Measurements from ENCODE around the gene RNF112. TPM values are rescaled to one million over a fixed set of nuclear protein-coding genes. Genes with fewer than 3 reads are reported as not detected.

RNF112 gene
- total and polyA plus RNA-seq, 2 of the 13 experiments (the other 11 are each of a cell fraction or from before 2014, with no cell fraction given): 0.05 TPM; not detected in 1

DNA sequence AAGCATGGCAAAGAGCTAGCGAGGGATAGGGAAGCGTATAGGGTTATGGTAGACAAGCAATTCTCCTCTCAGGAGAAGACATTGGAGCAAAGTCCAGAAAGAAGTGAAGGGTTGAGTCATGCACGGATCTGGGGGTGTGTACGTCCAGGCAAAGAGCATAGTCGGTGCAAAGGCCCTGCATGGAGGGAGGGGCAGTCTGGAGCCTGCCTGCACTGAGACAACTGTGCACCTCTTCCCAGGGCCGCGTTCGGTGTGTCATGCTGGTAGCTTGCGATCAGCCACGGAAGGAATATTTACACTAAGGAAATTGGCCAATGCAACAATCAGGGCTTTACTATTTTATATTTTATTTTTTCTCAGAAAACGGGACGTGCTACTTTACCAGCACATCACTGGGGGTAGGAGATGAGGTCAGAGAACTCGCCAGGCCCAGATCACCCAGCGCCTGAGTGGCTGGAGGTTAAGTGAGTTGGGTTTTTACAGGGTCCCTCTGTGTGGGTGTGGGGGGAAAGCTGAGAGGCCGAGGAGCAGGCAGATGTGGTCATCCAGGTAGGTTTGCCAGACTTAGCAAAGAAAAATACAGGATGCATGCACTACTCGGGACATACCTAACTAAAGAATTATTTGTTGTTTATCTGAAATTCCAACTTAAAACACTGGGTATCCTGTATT, 41.8 kb upstream of the RNF112 start (continued):
- TF ChIP-seq, protein P1, sequence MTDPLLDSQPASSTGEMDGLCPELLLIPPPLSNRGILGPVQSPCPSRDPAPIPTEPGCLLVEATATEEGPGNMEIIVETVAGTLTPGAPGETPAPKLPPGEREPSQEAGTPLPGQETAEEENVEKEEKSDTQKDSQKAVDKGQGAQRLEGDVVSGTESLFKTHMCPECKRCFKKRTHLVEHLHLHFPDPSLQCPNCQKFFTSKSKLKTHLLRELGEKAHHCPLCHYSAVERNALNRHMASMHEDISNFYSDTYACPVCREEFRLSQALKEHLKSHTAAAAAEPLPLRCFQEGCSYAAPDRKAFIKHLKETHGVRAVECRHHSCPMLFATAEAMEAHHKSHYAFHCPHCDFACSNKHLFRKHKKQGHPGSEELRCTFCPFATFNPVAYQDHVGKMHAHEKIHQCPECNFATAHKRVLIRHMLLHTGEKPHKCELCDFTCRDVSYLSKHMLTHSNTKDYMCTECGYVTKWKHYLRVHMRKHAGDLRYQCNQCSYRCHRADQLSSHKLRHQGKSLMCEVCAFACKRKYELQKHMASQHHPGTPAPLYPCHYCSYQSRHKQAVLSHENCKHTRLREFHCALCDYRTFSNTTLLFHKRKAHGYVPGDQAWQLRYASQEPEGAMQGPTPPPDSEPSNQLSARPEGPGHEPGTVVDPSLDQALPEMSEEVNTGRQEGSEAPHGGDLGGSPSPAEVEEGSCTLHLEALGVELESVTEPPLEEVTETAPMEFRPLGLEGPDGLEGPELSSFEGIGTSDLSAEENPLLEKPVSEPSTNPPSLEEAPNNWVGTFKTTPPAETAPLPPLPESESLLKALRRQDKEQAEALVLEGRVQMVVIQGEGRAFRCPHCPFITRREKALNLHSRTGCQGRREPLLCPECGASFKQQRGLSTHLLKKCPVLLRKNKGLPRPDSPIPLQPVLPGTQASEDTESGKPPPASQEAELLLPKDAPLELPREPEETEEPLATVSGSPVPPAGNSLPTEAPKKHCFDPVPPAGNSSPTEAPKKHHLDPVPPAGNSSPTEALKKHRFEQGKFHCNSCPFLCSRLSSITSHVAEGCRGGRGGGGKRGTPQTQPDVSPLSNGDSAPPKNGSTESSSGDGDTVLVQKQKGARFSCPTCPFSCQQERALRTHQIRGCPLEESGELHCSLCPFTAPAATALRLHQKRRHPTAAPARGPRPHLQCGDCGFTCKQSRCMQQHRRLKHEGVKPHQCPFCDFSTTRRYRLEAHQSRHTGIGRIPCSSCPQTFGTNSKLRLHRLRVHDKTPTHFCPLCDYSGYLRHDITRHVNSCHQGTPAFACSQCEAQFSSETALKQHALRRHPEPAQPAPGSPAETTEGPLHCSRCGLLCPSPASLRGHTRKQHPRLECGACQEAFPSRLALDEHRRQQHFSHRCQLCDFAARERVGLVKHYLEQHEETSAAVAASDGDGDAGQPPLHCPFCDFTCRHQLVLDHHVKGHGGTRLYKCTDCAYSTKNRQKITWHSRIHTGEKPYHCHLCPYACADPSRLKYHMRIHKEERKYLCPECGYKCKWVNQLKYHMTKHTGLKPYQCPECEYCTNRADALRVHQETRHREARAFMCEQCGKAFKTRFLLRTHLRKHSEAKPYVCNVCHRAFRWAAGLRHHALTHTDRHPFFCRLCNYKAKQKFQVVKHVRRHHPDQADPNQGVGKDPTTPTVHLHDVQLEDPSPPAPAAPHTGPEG (CRISPR knock-in tag; IDR thresholded peaks at IDR 0.05): no peak
- TF ChIP-seq ZNF75D (CRISPR knock-in tag; IDR thresholded peaks at IDR 0.05; ENCODE audit: borderline replicate concordance) (no peak), ZFX (CRISPR knock-in tag; IDR thresholded peaks at IDR 0.05; ENCODE audit: low read depth) (0 out of 2 replicates have a peak, but pooled peaks have one; percentile 19), MIER2 (CRISPR knock-in tag; IDR thresholded peaks at IDR 0.05) (no peak), ZNF598 (CRISPR knock-in tag; IDR thresholded peaks at IDR 0.05; ENCODE audit: borderline replicate concordance) (no peak), CREM (IDR thresholded peaks at IDR 0.05) (no peak), CREM (CRISPR knock-in tag; IDR thresholded peaks at IDR 0.05) (no peak), PAWR (CRISPR knock-in tag; IDR thresholded peaks at IDR 0.05; ENCODE audit: borderline replicate concordance) (no peak), KDM1A (CRISPR knock-in tag; IDR thresholded peaks at IDR 0.05) (peak; percentile 72), HMGA1 (CRISPR knock-in tag; conservative IDR thresholded peaks at IDR 0.05) (no peak), MYC (CRISPR knock-in tag; IDR thresholded peaks at IDR 0.05; ENCODE audit: borderline replicate concordance) (no peak), MIXL1 (CRISPR knock-in tag; IDR thresholded peaks at IDR 0.05) (no peak), GATAD2A (CRISPR knock-in tag; IDR thresholded peaks at IDR 0.05) (0 out of 2 replicates have a peak, but pooled peaks have one; percentile 35), ZFY (CRISPR knock-in tag; IDR thresholded peaks at IDR 0.05) (peak; percentile 20; the same call in 1 of the 2 replicates), TGIF2 (CRISPR knock-in tag; IDR thresholded peaks at IDR 0.05) (no peak), SNRNP70 (IDR thresholded peaks at IDR 0.05; ENCODE audit: low read depth, low read length) (no peak), BRD4 (CRISPR knock-in tag; IDR thresholded peaks at IDR 0.05) (no peak), YEATS4 (CRISPR knock-in tag; IDR thresholded peaks at IDR 0.05; ENCODE audit: borderline replicate concordance) (no peak), HDAC1 (CRISPR knock-in tag; IDR thresholded peaks at IDR 0.05) (no peak), NFIB (CRISPR knock-in tag; IDR thresholded peaks at IDR 0.05; ENCODE audit: borderline replicate concordance) (no peak), ZNF234 (CRISPR knock-in tag; conservative IDR thresholded peaks at IDR 0.05) (no peak), RAD51 (IDR thresholded peaks at IDR 0.05; ENCODE audit: borderline replicate concordance) (no peak)
- TF ChIP-seq, protein P2, sequence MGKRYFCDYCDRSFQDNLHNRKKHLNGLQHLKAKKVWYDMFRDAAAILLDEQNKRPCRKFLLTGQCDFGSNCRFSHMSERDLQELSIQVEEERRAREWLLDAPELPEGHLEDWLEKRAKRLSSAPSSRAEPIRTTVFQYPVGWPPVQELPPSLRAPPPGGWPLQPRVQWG (CRISPR knock-in tag; IDR thresholded peaks at IDR 0.05; ENCODE audit: borderline replicate concordance, low read depth): no peak
- TF ChIP-seq, protein P3, sequence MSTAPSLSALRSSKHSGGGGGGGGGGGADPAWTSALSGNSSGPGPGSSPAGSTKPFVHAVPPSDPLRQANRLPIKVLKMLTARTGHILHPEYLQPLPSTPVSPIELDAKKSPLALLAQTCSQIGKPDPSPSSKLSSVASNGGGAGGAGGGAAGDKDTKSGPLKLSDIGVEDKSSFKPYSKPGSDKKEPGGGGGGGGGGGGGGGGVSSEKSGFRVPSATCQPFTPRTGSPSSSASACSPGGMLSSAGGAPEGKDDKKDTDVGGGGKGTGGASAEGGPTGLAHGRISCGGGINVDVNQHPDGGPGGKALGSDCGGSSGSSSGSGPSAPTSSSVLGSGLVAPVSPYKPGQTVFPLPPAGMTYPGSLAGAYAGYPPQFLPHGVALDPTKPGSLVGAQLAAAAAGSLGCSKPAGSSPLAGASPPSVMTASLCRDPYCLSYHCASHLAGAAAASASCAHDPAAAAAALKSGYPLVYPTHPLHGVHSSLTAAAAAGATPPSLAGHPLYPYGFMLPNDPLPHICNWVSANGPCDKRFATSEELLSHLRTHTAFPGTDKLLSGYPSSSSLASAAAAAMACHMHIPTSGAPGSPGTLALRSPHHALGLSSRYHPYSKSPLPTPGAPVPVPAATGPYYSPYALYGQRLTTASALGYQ (CRISPR knock-in tag; IDR thresholded peaks at IDR 0.05): no peak

Data from HepG2 (cell line).